Neural progenitor cell (in vitro differentiated cells): ENCODE data around the gene TMEM43.

Experiments used
- EZH2 ChIP-seq: fragments of 200-600 bp; sonication (generic); IDR thresholded peaks from 2 replicates; pipeline ENCODE4 v1.6.1; 2017; ENCODE audit warnings: antibody characterized with exemption, mild to moderate bottlenecking, moderate library complexity
- TF ChIP-seq, protein P1 (sequence below): fragments of 200-600 bp; sonication (generic); IDR thresholded peaks from 2 replicates; pipeline ENCODE4 v1.5.1; 2017; ENCODE audit warnings: antibody characterized with exemption, mild to moderate bottlenecking

- TF ChIP-seq EZH2: no peak
- TF ChIP-seq, protein P1, sequence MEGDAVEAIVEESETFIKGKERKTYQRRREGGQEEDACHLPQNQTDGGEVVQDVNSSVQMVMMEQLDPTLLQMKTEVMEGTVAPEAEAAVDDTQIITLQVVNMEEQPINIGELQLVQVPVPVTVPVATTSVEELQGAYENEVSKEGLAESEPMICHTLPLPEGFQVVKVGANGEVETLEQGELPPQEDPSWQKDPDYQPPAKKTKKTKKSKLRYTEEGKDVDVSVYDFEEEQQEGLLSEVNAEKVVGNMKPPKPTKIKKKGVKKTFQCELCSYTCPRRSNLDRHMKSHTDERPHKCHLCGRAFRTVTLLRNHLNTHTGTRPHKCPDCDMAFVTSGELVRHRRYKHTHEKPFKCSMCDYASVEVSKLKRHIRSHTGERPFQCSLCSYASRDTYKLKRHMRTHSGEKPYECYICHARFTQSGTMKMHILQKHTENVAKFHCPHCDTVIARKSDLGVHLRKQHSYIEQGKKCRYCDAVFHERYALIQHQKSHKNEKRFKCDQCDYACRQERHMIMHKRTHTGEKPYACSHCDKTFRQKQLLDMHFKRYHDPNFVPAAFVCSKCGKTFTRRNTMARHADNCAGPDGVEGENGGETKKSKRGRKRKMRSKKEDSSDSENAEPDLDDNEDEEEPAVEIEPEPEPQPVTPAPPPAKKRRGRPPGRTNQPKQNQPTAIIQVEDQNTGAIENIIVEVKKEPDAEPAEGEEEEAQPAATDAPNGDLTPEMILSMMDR: no peak
Measured at GRCh38 chr3:14157951-14158350, 33.1 kb downstream of the TMEM43 start.
